Endothelial cell of umbilical vein (primary cell): ENCODE measurements around the gene MCM3AP. TPM values are rescaled to one million over a fixed set of nuclear protein-coding genes. Genes with fewer than 3 reads are reported as not detected.

Experiments used
- BruUV-seq: library from RNA; stranded (reverse); fragments of 400-500 nt; replicated peaks from 2 replicates; lab custom pipeline; 2021; lab: Mats Ljungman, UMichigan
- CTCF ChIA-PET: fragments of 300-600, 350-600 bp; sonication (Branson Sonifier 250); formaldehyde crosslinking; loops from one replicate; lab custom pipeline; 2021; ENCODE audit warnings: antibody characterized with exemption, inconsistent platforms; lab: Charles Lee
- POLR2A ChIA-PET: fragments of 300-600, 350-600 bp; sonication (Branson Sonifier 250); formaldehyde crosslinking; loops from one replicate; lab custom pipeline; 2021; ENCODE audit warnings: antibody characterized with exemption, inconsistent platforms; lab: Charles Lee
- DNase-seq: peaks from one replicate; pipeline ENCODE4 v3.0.0-alpha.2; 2011; ENCODE audit warnings: low read depth, low spot score
- FAIRE-seq: peaks from 2 replicates; lab custom pipeline; 2011; peaks lifted over from hg19 to GRCh38; lab: Jason Lieb, UNC
- H2AFZ ChIP-seq: 2 replicates; pipeline ENCODE4 v1.6.0; 2012; ENCODE audit warnings: low read depth, low read length, control low read depth, inconsistent platforms
- H3K27ac ChIP-seq: 2 replicates; pipeline ENCODE4 v1.5.1; 2011; ENCODE audit warnings: low read depth, mild to moderate bottlenecking, control low read depth, low read length, moderate library complexity; ENCODE audit not compliant: insufficient read depth
- H3K27me3 ChIP-seq, 2 experiments: 2 replicates each; pipeline versions ENCODE4 v1.6.0 to v1.6.1; 2011; ENCODE audit warnings: low read length in 2 of 2, mixed read lengths in 1 of 2; ENCODE audit not compliant: control insufficient read depth in 2 of 2, insufficient read depth in 2 of 2
- H3K36me3 ChIP-seq, 2 experiments: 2 replicates in 1 of 2; 3 replicates in 1 of 2; pipeline ENCODE4 v1.5.1; 2011; ENCODE audit warnings: low read length in 2 of 2, mild to moderate bottlenecking in 1 of 2, moderate library complexity in 1 of 2; ENCODE audit not compliant: control insufficient read depth in 2 of 2, insufficient read depth in 2 of 2; ENCODE audit errors: extremely low read depth in 1 of 2
- H3K4me1 ChIP-seq: 3 replicates; pipeline ENCODE4 v1.5.1; 2011; ENCODE audit warnings: mild to moderate bottlenecking, low read length; ENCODE audit not compliant: control insufficient read depth, insufficient read depth; ENCODE audit errors: extremely low read depth
- H3K4me2 ChIP-seq: 2 replicates; pipeline ENCODE4 v1.6.1; 2011; ENCODE audit warnings: low read length, control low read depth, mixed read lengths; ENCODE audit not compliant: insufficient read depth
- H3K4me3 ChIP-seq, 3 experiments: fragments of 200-600 bp in 1 of 3; sonication (generic), shearing (Covaris generic) in 1 of 3; replicated peaks in 1 of 3; 2 replicates each; pipeline ENCODE4 v1.5.1; 2011 to 2016; ENCODE audit warnings: control low read depth in 3 of 3, low read length in 3 of 3, mild to moderate bottlenecking in 2 of 3, inconsistent platforms in 1 of 3, low read depth in 1 of 3, moderate library complexity in 1 of 3; ENCODE audit not compliant: insufficient read depth in 1 of 3
- H3K79me2 ChIP-seq: 2 replicates; pipeline ENCODE4 v1.6.0; 2012; ENCODE audit warnings: low read length, inconsistent platforms; ENCODE audit not compliant: control insufficient read depth, insufficient read depth
- H3K9ac ChIP-seq: replicated peaks from 2 replicates; pipeline ENCODE3; 2011; ENCODE audit warnings: low read length, control low read depth; ENCODE audit not compliant: insufficient read depth; ENCODE audit errors: extremely low read depth
- H3K9me1 ChIP-seq: replicated peaks from 3 replicates; pipeline ENCODE4 v1.6.0; 2011; ENCODE audit warnings: mild to moderate bottlenecking, low read length; ENCODE audit not compliant: control insufficient read depth, insufficient read depth; ENCODE audit errors: extremely low read depth
- H3K9me3 ChIP-seq: replicated peaks from 2 replicates; pipeline ENCODE4 v1.5.1; 2012; ENCODE audit warnings: low read length, inconsistent platforms; ENCODE audit not compliant: control insufficient read depth, insufficient read depth
- H4K20me1 ChIP-seq: replicated peaks from 2 replicates; pipeline ENCODE3; 2011; ENCODE audit warnings: mild to moderate bottlenecking, low read length; ENCODE audit not compliant: control insufficient read depth, insufficient read depth; ENCODE audit errors: extremely low read depth
- CTCF ChIP-seq, 2 donors: IDR thresholded peaks; 1 replicate in 1 of 2; 2 replicates in 1 of 2; pipeline ENCODE4 v1.5.1; 2011; ENCODE audit warnings: low read length in 2 of 2, mild to moderate bottlenecking in 2 of 2, moderate library complexity in 2 of 2, control low read depth in 1 of 2, inconsistent platforms in 1 of 2, low read depth in 1 of 2; ENCODE audit not compliant: insufficient read depth in 1 of 2; ENCODE audit errors: extremely low read depth in 1 of 2
- EZH2 ChIP-seq: IDR thresholded peaks from 2 replicates; pipeline ENCODE4 v1.6.1; 2012; ENCODE audit warnings: borderline replicate concordance, low read depth, mild to moderate bottlenecking, moderate library complexity, low read length, inconsistent platforms; ENCODE audit not compliant: severe bottlenecking
- FOS ChIP-seq: IDR thresholded peaks from 2 replicates; pipeline ENCODE4 v1.6.1; 2011; ENCODE audit warnings: mild to moderate bottlenecking, low read length, moderate library complexity, borderline replicate concordance; ENCODE audit not compliant: insufficient read depth
- GATA2 ChIP-seq: IDR thresholded peaks from 2 replicates; pipeline ENCODE4 v1.7.0; 2011; ENCODE audit warnings: low read depth, mild to moderate bottlenecking, moderate library complexity, mixed read lengths, low read length; ENCODE audit not compliant: insufficient read length, insufficient read depth
- JUN ChIP-seq: IDR thresholded peaks from 2 replicates; pipeline ENCODE4 v1.6.1; 2011; ENCODE audit warnings: borderline replicate concordance, low read depth; ENCODE audit not compliant: insufficient read length, insufficient read depth
- MAX ChIP-seq: IDR thresholded peaks from 2 replicates; pipeline ENCODE4 v1.6.1; 2011; ENCODE audit not compliant: insufficient read depth, insufficient read length
- MYC ChIP-seq: IDR thresholded peaks from one replicate; pipeline ENCODE4 v1.6.1; 2011; ENCODE audit warnings: mild to moderate bottlenecking, low read depth, low read length
- POLR2A ChIP-seq: IDR thresholded peaks from 2 replicates; pipeline ENCODE4 v1.6.1; 2012; ENCODE audit warnings: low read depth, mild to moderate bottlenecking, control low read depth, low read length
- POLR2AphosphoS5 ChIP-seq: IDR thresholded peaks from 2 replicates; pipeline ENCODE4 v1.6.1; 2012; ENCODE audit warnings: low read depth, mild to moderate bottlenecking, control low read depth, low read length, moderate library complexity; ENCODE audit not compliant: insufficient read depth
- dilution Hi-C: fragments of 300-500 bp; cut with MboI; formaldehyde crosslinking; loops from one replicate; pipeline ENCODE4 v1.15.0; 2019; ENCODE audit warnings: low sequenced_read_pairs; ENCODE audit not compliant: extremely low pct_ligation_motif_present
- intact Hi-C: fragments of 100-400 bp; cut with micrococcal nuclease; formaldehyde crosslinking; loops from one replicate; pipeline ENCODE4 v1.10.0; 2022
- polyA plus RNA-seq, 4 experiments: library from polyadenylated mRNA; depleted of rRNA in 3 of 4; stranded (reverse) in 3 of 4; unstranded in 1 of 4; fragments of >200 nt; gene quantifications; 2 replicates each; pipeline versions ENCODE4 v1.2.1 to v1.2.3, GENCODE V29; 2011 to 2012; ENCODE audit warnings: missing spikeins in 1 of 4
- total RNA-seq: library from RNA; stranded (reverse); gene quantifications from 2 replicates; pipeline ENCODE4 v1.2.3, GENCODE V29; 2021

Gene MCM3AP
- total and polyA plus RNA-seq, 2 donors (not counting 3 experiments of a cell fraction or from before 2014, with no cell fraction given): 37.9 to 115 TPM

GRCh38 chr21:46250146-46250725 is 35.2 kb downstream of the MCM3AP start:
- no peak overlapping the region for H2AFZ ChIP-seq
- ChIA-PET CTCF (no interaction called here), POLR2A (no interaction called here)
- H3K9me3 ChIP-seq: no peaks in the 10 kb centered on the region
- H3K9ac ChIP-seq: no peak overlapping the region
- H4K20me1 ChIP-seq: no peaks in the 10 kb centered on the region
- TF ChIP-seq POLR2A (no peak), CTCF (IDR thresholded peaks at IDR 0.05; ENCODE audit: extremely low read depth in 1 of 2, insufficient read depth in 1 of 2, low read depth in 1 of 2, low read length in 2 of 2) (no peak), POLR2AphosphoS5 (no peak)
- H3K27ac ChIP-seq: no peak overlapping the region
- no peak for DNase-seq
- H3K4me2 ChIP-seq: no peak overlapping the region
- no peak overlapping the region for H3K4me3 ChIP-seq
- no peaks in the 10 kb centered on the region for H3K79me2 ChIP-seq
- H3K9me1 ChIP-seq: no peaks in the 10 kb centered on the region
- no peak for FAIRE-seq
- no TSS peak for BruUV-seq
- H3K4me1 ChIP-seq: no peaks in the 10 kb centered on the region
- no peaks in the 10 kb centered on the region for H3K27me3 ChIP-seq
- peaks cover 15 to 48% of the 10 kb centered on the region in 2 experiments for H3K36me3 ChIP-seq
- intact Hi-C loops: no loop called here
- dilution Hi-C loops: no loop called here

- Histone ChIP-seq H3K4me1 (no peaks in the 10 kb centered on the region), H3K9me1 (no peaks in the 10 kb centered on the region), H3K27ac (no peak overlapping the region), H3K27me3 (no peaks in the 10 kb centered on the region), H3K79me2 (no peaks in the 10 kb centered on the region), H3K9ac (no peak overlapping the region), H4K20me1 (no peaks in the 10 kb centered on the region), H3K36me3 (peaks cover 17 to 49% of the 10 kb centered on the region in 2 experiments), H3K4me2 (no peak overlapping the region), H3K4me3 (no peak overlapping the region), H2AFZ (no peak overlapping the region), H3K9me3 (no peaks in the 10 kb centered on the region)
- TF ChIP-seq MYC (no peak), FOS (no peak), POLR2A (no peak), GATA2 (no peak), POLR2AphosphoS5 (no peak), CTCF (IDR thresholded peaks at IDR 0.05; ENCODE audit: extremely low read depth in 1 of 2, insufficient read depth in 1 of 2, low read depth in 1 of 2, low read length in 2 of 2) (no peak), MAX (no peak), JUN (no peak), EZH2 (no peak)
- CTCF ChIA-PET: interaction anchor here (1.2 kb wide), 1 partner anchor 96 kb away, joined by 3 read pairs; no protein-coding TSS in a partner anchor
- FAIRE-seq (no peak), DNase-seq (no peak)
- intact Hi-C loops: no loop called here
- dilution Hi-C loops: no loop called here
- BruUV-seq: no TSS peak
- POLR2A ChIA-PET: no interaction called here
Observed at GRCh38 chr21:46248827-46249226, 36.6 kb downstream of the MCM3AP start.
